HG03565 (cell line): ENCODE data around the gene ARHGEF40.
"Not testable (repeated sequence)": the region's sequence is repeated elsewhere in the genome, so short reads cannot be mapped to it uniquely, and the experiment has no call there.

Source experiments
- ATAC-seq: cut with Tn5 transposase; IDR thresholded peaks from one replicate; pipeline ENCODE4 v1.9.1; 2021; ENCODE audit warnings: mild to moderate bottlenecking, moderate library complexity; ENCODE audit not compliant: unreplicated experiment

ARHGEF40 gene

DNA sequence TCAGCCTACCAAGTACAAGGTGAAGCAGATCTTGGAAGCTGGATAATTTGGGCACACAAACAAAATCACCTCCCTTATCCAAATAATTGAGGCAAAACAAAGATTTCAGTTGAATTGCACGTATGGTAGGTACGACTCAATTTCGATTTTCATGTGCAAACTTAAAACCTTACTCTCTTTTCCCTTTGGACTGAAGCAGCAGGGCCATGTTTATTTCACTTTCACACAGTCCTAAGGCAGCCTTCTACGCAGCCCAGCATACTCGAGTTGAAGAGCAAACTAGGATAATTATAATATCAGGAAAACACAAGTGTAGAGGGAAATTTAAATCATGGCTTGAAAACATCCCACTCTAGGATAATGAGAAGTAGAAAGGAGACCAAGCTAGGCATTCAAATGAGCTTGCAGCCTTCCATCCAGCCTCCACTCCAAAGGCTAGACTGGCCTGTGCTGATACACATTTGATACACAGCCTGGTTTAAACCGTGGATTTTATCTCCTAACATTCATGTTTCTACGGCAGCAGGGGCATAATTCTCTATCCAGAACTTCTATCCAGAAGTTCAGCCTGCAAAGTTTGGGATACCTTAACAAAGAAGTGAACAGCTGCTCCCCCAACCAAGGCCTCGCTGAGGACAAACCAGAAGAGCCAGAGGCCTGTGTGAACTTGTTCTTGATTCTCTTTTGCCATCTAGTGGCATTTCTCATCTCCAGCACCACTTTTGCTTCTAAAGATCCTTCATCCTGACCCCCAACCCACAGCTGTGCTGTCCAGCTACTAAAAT, 30.3 kb upstream of the ARHGEF40 start:
- ATAC-seq, result no peak

DNA sequence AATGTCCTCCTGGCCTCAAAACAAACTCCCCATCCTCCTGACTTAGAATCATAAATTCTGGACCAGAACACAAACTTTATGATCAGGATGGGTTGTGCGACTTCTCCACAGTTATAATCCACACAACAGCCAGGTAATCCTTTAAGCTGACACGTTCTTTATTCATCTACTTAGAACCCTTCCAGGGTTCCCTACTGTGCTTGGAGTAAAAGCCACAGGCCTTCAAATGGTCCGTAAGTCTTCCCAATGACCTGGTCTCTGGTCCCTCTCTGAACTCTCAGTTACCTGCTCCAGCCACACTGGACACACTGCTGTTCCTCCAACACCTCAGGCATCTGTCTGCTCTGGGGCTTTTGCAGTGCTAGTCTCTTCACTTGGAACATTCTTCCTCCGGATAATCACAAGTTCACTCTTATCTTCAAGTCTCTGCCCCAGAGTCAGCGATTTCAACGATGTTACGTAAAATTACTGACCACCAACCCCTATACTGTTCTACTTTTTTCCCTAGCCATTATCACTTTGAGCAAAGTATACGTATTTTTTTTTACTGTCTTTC, 29.7 kb upstream of the ARHGEF40 start:
- no peak for ATAC-seq

DNA sequence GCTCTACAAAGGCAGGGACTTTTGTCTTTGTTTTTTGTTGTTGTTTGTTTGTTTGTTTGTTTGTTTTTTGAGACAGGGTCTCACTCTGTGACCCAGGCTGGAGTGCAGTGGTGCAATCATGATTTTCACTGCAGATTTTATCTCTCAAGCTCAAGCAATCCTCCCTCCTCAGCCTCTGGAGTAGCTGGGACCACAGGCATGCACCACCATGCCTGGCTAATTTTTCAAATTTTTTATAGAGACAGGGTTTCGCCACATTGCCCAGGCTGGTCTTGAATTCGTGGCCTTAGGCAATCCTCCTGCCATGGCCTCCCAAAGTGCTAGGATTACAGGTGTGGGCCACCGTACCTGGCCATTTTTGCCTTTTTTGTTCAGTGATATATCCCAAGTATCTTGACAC, 29.2 kb upstream of the ARHGEF40 start:
- ATAC-seq, result not testable (repeated sequence)

DNA sequence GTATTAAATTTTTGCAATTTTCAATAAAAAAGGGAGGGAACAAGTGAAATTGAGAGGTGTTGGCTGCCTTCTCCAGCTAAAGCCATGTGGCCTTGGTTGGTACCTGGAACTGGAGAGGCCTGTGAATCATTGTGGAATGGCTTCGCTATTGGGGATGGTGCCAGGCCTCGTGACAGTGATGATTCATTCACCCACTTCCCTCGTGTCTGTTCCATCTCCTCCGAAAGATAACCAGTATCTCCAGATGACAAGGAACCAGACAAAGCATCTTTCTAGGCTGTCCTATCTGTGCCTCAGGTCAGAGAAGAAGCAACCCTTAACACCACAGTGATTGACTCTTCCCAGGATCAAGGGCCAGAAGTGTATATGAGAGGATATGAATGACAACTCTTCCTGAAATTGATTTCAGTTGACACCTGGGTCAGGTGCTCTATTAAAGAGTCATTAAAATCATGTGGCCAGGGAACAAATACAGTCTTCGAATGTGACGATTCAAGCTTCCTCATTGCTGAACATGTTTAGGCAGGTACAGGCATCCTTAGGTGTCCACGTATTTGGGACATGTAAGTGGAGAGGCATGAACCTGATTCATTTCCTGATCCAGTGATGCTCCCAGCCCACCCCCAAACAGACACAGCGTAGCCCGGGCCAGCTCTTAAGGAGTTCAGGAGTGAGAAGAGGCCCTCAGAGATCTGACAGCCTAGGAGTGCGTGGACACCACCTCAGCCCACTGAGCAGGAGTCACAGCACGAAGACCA, 28.2 kb upstream of the ARHGEF40 start, which contains the start of gene RNASE7:
RNASE7 (plus strand) TSS at position 687 of the 758 bp plus-strand sequence. CDS start 631 bp downstream, outside the sequence.
- no peak for ATAC-seq

DNA sequence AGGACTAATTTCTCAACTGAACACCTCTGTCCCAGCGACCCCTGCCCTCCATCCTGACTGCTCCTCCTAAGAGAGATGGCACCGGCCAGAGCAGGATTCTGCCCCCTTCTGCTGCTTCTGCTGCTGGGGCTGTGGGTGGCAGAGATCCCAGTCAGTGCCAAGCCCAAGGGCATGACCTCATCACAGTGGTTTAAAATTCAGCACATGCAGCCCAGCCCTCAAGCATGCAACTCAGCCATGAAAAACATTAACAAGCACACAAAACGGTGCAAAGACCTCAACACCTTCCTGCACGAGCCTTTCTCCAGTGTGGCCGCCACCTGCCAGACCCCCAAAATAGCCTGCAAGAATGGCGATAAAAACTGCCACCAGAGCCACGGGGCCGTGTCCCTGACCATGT, 27.2 kb upstream of the ARHGEF40 start:
- ATAC-seq, result no peak

DNA sequence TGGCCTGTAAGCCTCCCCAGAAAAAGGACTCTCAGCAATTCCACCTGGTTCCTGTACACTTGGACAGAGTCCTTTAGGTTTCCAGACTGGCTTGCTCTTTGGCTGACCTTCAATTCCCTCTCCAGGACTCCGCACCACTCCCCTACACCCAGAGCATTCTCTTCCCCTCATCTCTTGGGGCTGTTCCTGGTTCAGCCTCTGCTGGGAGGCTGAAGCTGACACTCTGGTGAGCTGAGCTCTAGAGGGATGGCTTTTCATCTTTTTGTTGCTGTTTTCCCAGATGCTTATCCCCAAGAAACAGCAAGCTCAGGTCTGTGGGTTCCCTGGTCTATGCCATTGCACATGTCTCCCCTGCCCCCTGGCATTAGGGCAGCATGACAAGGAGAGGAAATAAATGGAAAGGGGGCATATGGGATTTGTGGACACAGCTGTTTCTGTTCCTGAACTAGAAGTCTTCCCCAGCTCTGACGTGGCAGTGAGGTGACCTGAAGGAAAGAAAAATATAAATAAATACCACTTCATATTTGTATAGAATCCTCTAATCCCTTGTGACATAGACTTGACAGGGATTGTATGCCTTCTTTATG, 26.6 kb upstream of the ARHGEF40 start:
- ATAC-seq, result no peak

DNA sequence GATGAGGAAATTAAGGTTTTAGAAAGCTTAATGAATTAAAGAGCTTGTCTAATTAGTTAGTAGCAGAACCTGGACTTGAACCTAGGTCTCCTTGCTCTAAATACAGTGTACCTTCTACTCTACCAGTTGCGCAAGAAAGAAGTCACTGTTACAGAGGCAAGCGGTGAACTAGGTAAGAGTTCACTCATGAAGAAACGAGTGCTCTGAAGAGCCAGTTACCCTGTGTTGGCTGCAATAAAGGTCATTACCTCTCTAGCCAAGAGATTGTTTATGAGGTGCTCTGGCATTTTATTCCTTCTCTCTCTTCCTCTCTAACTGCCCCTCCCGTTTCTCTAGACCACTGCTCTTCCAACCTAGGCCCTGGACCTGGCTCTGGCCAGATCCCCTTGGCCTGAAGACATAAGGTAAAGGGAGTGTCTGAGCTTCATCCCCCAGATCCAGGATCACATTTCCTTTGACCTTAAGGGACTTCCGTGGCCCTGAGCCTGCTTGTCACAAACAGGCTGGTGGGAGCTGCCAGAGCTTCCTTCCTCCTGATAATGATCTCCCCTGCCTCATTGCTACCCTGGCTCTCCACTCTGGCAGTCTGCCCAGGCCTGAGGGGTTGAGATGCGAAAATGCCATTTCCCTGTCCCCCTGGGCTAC, 26.0 kb upstream of the ARHGEF40 start:
- no peak for ATAC-seq

DNA sequence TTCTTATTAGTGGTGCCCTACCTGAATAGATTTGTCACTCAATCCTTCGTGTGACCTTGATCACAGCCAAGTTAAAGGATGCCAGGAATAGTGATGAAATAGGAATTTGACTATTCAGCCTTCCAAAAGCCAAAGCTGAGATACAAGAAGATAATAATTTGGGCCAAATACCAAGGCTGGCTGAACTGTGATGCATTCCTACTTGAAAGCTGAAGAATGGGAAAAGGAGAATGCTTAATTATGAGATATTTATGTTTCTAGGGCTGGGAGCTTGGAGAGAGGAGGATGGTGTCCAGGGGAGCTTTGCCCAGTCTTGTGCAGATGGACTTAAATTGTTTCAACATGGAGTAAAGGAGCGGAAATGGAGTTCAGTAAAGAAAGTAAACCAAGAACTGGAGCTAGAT, 22.7 kb upstream of the ARHGEF40 start:
- no peak for ATAC-seq

DNA sequence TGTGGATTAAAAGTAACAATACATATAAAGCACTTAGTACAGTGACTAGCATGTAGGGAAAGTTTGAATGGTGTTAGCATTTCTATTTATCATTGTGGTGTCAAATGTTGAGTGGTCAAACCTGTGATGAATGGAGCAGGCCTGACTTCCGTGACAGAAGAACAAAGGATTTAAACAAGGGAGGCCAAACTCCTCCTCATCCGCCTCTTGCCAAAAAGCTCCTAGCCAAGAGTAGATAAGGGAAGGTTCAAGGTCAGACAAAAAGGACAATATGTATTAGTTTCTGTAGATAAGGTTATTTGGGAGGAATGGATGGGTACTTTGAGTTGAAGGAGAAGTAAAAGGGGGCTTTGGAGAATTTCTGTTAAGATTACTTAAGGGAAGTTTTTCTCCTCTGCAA, 21.5 kb upstream of the ARHGEF40 start:
- no peak for ATAC-seq

DNA sequence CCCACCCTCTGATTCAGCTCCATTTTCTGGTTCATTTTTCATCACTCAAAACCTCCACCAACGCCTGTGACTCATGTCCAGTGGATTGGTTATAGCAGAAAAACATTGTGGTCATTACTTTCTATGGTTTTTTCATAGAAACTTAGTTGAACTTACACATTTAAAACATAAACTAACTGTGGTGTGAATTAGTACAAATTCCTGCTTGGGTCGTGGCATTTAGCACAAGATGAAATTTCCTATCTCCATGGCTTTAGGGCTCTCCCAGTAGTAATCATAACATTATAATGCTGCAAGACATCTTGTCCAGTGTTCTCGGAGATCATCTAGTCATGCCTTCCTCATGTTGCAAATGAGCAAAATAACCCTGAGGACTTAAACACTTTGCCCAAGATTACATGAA, 20.8 kb upstream of the ARHGEF40 start:
- ATAC-seq, result no peak

DNA sequence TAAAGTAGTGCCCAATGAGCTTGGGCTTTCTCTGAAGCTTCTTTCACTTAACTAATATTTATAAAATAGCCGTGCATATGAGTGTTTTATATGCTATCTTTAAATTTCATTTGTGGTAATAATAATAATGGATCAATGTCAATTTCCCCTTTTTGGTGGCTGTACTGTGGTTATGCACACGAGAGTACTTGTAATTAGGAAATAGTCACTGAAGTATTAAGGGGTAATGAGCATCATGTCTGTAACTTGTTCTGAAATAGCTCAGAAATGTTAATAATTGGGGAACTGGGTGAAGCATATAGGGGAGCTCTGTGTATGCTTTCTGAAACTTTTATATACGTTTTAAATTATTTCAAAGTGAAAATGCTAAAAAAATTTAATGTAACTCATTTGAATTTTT, 19.5 kb upstream of the ARHGEF40 start:
- ATAC-seq, result no peak

DNA sequence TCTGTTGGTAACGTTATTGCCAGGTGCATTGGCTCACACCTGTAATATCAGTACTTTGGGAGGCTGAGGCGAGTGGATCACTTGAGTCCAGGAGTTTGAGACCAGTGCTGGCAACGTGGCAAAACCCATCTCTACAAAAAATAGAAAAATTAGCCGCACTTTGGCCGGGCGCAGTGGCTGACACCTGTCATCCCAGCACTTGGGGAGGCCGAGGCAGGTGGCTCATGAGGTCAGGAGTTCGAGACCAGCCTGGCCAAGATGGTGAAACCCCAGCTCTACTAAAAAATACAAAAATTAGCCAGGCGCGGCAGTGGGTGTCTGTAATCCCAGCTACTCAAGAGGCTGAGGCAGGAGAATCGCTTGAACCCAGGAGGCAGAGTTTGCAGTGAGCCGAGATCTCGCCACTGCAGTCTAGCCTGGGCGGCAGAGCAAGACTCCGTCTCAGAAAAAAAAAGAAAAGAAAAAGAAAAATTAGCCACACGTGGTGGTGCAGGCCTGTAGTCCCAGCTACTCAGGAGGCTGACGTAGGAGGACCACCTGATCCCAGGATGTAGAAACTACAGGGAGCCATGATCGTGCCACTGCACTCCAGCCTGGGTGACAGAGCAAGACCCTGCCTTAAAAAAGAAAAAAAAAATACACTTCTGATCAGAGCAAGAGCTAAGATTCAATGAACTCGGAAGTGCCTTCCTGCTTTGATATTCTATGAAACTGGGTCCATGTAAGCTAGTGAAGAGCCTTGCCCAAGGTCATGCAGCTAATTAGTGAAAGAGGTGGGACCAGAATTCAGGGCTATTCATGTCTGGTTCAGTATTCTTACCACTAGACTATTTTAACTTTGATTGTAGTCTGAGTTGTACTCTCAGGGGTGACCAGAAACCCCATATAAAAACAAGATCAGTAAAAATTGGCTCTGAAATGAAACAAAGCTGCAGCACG, 16.7 kb upstream of the ARHGEF40 start:
- no peak for ATAC-seq

DNA sequence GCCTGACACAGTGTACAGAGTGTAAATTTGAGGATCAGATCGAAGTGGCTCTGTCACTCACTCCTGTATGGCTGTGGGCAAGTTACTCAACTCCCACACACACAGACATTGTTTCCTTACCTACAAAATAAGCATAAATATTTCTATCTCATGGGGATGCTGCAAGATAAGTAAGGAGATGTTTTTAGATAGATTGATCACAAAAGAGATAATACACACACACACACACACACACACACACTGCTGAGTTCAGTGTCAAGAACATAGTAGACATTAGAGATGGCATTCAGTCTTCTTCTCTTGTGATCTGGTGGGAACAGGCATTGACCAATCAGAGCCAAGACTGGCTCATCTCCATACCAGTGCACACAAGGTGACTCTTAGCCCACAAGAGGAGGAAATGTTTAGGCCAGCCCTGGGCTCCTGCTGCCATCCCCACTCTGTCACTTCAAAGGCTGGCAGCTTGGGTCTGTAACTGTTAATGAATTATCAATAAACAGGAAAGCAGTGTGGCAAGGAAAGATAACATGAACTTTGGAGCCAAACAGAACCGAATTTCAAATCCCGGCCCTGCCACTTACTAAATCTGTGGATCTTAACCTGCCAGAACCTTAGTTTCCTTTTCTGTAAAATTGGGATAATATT, 15.9 kb upstream of the ARHGEF40 start:
- no peak for ATAC-seq

DNA sequence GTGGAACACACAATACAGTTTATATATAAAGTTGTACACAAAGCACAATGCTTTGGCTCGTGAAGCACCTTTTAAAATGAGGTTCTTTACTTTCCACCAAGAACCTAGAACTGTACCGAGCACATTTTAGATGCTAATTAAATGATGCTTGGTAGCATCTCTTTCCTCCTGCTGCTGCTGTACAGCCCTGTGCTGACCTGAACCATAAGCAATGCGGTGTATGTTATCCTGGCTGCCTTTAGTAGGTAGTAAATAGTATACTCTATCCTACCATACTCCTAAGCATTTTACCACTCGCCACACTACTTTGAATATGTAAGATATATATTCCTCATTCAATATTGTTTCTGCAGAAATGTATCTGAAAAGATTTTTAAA, 15.3 kb upstream of the ARHGEF40 start:
- ATAC-seq, result no peak

DNA sequence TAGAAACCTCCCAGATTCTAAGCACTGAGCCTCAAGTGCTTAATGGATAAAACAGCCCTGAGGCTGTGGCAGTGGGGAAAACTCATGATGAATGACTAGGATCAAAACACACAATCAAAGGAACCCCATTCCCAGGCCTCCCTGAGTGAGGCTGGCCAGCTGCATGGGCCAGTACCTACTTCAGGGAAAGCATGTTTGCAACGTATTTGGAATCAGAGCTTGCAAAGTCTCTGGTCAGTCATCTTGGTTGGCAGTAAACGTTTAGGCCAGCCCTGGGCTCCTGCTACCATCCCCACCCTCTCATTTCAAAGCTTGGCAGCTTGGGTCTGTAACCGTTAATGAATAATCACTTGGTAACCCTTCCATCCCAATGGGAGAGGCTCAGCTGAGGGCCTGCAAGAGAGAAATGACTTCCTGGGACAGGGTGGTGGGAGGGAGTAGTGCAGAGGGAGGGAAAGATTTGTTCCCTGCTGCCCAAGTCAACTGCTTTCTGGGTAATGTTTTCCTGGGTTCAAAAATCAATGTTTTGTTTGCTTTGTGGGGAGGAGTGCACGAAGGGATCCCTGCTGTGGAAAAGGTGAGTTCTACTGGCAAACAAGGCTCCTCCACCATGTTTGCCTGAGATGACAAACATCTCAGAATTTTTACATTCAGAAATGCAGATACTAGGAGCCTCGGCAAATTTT, 14.5 kb upstream of the ARHGEF40 start:
- ATAC-seq, result no peak

DNA sequence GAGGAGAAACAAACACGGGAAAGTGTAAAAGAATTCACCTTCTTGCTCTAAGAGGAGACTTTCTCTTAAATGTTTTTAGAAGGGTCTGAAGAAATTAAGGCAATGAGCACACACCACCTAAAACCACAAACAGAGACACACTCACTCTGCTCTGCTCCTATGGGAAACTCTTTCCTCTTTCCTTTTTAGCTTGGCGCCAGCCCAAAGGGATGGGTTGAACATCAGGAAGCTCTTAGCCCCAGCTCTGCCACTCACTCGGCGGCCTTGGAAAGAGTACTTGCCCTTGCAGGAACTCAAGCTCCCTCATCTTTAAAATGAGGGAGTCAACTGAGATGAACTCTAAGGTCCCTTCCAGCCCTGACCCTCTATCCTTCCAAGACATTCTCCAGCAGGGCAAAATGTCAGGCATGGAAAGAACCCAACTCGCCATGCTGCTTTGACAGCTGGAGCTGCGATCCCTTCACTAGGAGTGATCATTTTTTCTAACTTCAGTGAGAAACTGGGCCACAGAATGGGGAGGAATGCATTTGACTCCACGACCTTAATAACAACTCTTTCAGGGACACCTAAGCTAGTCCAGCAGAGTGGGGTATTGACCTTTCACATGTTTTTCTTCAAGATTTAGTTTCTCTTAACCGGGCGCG, 13.5 kb upstream of the ARHGEF40 start:
- no peak for ATAC-seq

DNA sequence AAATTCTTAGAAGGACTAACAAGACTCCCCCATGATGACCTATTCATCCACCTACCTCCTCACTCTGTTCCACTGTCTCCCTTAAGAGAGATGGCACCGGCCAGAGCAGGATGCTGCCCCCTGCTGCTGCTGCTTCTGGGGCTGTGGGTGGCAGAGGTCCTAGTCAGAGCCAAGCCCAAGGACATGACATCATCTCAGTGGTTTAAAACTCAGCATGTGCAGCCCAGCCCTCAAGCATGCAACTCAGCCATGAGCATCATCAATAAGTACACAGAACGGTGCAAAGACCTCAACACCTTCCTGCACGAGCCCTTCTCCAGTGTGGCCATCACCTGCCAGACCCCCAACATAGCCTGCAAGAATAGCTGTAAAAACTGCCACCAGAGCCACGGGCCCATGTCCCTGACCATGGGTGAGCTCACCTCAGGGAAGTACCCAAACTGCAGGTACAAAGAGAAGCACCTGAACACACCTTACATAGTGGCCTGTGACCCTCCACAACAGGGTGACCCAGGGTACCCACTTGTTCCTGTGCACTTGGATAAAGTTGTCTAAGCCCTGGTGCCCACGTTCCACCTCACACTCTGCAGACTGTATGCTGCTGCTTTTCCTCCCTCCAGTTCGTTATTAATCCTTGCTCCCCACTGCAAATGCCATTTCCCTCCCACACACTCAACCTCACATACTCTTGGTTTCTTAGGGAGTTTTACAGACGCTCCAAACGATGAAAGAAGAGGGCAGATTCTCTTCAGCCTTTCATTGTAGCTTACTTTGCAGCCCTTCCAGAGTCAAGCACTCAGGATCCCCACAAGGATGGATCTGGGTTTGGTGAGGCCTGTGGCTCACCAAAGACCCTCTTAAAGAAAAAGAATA, 12.1 kb upstream of the ARHGEF40 start, which contains the start of gene RNASE8:
RNASE8 (plus strand) TSS at position 20 of the 873 bp plus-strand sequence; CDS start at position 91, 71 bp downstream.
- no peak for ATAC-seq
